ENCODE data around the gene NDC1.
"Not testable (repeated sequence)": the region's sequence is repeated elsewhere in the genome, so short reads cannot be mapped to it uniquely, and the experiment has no call there.

The NDC1 gene

DNA sequence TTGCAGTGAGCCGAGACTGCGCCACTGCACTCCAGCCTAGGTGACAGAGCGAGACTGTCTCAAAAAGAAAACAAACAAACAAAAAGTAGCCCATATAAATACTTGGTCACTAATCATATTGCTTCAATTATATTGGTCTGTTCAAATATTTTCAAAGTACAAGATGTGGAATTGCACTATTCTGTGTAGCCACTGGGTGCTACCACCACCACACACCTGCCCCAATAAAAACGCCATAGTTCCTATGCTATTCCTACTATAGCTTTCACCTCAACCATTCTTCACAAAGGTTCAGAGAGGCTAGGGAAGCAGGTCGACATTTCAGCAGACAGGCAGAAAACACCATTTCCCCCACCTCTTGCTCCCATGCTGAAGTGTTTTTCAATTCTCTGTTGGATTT, 16.7 kb downstream of the NDC1 start:
- DNase-seq, result no peak

DNA sequence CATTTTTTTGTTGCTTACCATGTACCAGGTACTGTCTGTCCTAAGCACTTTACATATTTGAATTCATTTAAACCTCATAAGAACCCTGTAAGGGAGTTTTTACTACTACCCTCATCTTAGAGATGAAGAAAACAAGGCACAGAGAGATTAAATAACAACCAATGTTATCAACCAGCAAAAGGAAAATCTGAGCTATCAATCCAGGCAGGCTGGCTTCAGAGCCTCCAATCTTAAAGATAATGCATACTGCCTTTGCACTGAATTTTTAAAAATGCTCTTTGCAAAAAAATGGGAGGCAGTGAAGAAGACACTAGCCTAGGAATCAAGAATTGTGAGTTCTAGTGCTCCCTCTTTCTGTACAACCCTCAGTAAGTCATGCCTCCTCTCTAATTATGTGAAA, 18.7 kb downstream of the NDC1 start:
- no peak for DNase-seq

GRCh38 chr1:53816584-53816983, 21.5 kb downstream of the NDC1 start:
- not testable (repeated sequence) for DNase-seq

GRCh38 chr1:53815484-53815883, 22.6 kb downstream of the NDC1 start:
- DNase-seq, result not testable (repeated sequence)

- DNase-seq, result no peak
Measured at GRCh38 chr1:53811414-53811851, 26.7 kb downstream of the NDC1 start.

GRCh38 chr1:53810497-53810896, 27.6 kb downstream of the NDC1 start:
- no peak for DNase-seq

- no peak for DNase-seq
Measured at GRCh38 chr1:53810007-53810406, 28.1 kb downstream of the NDC1 start.

DNA sequence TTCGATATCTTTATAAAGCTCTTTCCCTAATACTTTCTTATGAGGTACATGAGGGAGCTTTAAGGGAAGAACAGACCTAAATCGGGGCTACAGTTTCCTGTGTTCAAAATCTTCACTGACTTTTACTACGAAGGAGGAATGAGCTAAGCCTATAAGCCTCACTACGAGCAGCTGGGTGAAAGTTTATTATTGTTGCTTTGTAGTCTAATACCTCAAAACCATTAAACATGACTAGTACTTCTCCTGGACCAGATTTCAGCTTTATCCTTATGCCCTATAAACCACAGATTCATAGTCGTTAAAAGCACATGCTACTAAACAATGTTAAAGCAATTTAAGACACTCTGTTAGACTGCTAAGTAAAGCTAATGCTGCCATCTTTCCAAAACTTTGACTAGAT, 30.2 kb downstream of the NDC1 start:
- DNase-seq, result no peak

GRCh38 chr1:53804791-53805505, 33.1 kb downstream of the NDC1 start:
- DNase-seq, result no peak

- no peak for DNase-seq
Measured at GRCh38 chr1:53804181-53804580, 33.9 kb downstream of the NDC1 start.

DNA sequence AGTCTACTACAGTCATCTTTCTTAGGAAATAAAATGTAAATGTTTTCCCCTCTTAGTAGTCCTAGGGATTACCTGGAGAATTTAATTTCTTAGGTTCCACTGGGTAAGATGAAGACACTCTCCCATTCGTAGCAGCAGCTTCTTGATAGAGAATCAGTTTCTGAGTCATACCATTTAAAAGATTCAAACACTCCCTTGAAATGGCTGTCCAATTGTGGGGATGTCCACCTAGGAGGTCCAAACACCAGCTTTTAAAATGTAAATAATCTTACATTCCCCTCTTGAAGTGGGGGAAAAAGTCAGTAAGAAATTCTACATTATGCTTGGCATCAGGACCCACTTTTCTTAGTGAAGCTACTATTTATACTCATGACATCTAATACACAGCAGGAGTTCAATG, 37.5 kb downstream of the NDC1 start:
- no peak for DNase-seq

- DNase-seq, result no peak
Measured at GRCh38 chr1:53799141-53799540, 39.0 kb downstream of the NDC1 start.

DNA sequence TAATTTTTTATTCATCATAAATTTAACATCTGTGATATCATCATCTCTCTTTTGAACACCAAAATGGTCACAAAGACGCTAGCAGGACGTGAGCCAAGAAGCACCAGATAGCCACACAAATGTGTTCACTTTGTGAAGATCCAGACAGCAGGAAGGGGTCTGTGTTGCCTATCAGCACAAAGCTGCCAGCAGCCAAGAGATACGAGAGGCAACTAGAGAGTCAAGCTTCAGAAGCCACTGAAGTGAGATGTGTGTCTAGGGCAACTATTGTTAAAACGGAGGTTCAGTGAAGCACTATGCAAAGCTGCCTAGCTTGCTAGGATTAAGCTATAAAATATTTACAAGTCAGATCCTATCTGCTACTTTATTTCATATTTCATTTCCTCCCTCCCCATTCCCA, 45.3 kb downstream of the NDC1 start:
- DNase-seq, result no peak

GRCh38 chr1:53787655-53788054, 50.4 kb downstream of the NDC1 start:
- DNase-seq, result no peak

DNA sequence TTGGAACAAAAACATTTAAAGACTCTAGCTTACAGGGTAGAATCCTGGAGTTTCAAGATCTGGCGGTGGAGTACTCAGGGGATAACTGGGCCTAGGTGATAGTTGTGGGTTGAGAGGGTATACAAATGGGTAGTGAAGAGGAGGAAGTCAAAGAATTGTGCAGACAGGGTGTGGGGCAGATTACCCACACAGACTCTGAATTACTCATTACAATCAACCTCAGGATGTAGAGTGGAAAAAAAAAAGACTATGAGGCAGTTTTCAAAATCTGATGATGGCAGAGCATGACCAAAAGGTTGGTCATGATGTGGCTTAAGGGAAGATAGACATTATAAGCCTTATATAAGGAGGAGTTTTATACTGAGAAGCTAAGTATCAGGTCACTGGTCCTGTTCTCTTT, 55.0 kb downstream of the NDC1 start:
- no peak for DNase-seq

- no peak for DNase-seq
Measured at GRCh38 chr1:53781654-53782053, 56.4 kb downstream of the NDC1 start.

DNA sequence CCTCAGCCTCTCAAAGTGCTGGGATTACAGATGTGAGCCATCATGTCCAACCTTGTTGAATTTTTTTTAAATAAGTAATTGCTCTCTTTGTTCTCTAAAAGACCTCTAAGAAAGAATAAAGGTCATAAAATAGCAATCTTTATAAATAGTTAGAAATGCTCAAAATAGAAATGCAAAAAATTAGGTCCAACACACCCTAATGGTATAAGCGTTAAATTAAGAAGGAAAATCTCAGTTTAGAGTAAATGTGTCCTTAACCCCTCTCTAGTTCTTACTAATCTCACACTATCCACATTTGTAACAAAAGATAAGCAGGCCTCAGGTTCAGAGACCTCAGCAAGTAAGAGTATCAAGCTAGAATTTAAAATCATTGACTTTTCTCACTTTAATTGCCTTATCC, 60.8 kb downstream of the NDC1 start:
- DNase-seq, result no peak

DNA sequence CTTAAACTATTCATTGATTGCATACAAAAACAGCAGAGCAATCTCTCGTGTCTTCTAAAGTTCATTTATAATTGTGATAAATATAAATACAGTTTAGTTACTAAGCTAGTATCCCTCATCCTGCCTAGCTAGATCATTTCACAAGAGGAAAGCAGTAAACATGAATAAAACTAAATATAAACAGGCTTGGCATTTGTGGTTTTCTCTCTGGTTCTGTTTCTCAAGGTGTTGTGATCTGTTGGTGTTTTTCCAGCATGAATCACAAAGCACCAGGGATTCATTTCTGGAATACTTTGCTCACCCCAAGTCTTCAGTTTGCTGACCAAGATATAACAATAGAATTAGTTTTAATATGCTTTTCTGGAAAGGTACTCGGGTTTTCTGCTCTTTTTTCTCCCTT, 66.4 kb downstream of the NDC1 start:
- no peak for DNase-seq

GRCh38 chr1:53769780-53770179, 68.3 kb downstream of the NDC1 start:
- DNase-seq, result no peak

GRCh38 chr1:53769184-53769583, 68.9 kb downstream of the NDC1 start:
- DNase-seq, result no peak

- DNase-seq, result no peak
Measured at GRCh38 chr1:53766831-53767405, 71.2 kb downstream of the NDC1 start.

DNA sequence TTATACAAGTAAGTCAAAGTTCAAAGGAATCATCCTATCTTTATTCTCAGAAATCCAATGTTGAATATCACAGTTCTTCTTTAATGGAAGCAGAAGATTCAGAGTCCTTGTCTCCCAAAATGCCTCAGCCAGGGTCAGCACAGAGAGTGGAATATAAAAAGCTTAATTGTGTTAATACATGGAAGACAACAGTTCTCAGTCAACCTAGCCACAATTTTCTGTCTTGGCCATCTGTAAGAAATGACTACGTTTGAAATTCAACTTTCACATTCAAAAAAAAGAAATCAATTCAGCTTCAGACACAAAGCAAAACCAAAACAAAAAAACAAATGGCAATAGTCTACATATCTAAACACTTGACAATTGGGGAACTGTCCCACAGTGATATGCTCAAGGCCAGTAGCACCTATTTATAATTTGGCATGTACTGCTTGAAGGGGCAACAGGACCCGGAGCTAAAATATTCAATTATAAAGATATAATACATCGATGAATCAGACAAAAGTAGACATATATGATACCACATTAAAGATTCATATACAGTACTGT, 71.8 kb downstream of the NDC1 start:
- no peak for DNase-seq

DNA sequence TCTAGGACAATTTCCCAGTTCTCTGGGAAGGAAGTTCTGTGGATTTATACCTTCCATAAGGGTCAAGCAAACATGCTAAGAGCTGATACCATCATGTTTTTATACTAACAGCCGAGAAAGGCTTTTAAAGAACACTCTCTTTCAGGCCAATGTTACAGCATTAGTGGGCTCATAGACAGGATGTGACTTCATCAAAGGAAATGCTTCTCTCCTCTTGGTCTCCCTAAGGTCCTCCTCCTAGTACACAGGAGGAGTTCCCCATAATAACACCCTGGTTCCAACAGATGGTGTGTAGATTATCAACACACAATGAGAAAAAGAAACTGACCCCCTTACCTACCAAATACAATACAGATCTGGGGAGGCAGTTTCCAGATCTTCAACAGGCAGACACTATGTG, 72.4 kb downstream of the NDC1 start:
- DNase-seq, result no peak

DNA sequence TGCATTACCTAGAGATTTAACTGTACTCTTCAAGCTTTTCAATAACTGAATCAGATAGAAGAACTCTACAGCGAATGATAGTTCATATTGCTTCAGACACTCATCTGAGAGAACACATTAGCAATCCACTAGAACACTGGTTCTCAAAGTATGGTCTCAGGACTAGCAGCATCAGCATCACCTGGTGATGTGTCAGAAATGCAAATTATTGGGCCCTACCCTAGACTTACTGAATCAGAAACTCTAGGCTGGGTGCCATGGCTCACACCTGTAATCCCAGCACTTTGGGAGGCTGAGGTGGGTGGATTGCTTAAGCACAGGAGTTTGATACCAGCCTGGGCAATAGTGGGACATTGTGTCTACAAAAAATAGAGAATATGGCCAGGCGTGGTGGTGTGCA, 74.2 kb downstream of the NDC1 start:
- no peak for DNase-seq

- DNase-seq, result no peak
Measured at GRCh38 chr1:53763461-53763860, 74.6 kb downstream of the NDC1 start.
